IMR-90 (cell line): ENCODE data around the gene MEGF11. TPM values are rescaled to one million over a fixed set of nuclear protein-coding genes. Genes with fewer than 3 reads are reported as not detected.

Experiments
- ATAC-seq: fragments of 200-7000 bp; cut with Tn5 transposase; 2 replicates; pipeline ENCODE4 v1.9.1; 2020; ENCODE audit warnings: low read depth, mild to moderate bottlenecking, moderate library complexity
- BruUV-seq: library from RNA; stranded (reverse); fragments of 400-500 nt; replicated peaks from 2 replicates; lab custom pipeline; 2021; lab: Mats Ljungman, UMichigan
- CTCF ChIA-PET: fragments of 300-600 bp; formaldehyde crosslinking; extraction: SDS; loops from one replicate; lab custom pipeline; 2021; ENCODE audit warnings: antibody characterized with exemption; lab: Yijun Ruan, JAX
- POLR2A ChIA-PET: fragments of 300-600 bp; sonication (Branson Sonifier 250); formaldehyde crosslinking; loops from one replicate; lab custom pipeline; 2022; ENCODE audit warnings: antibody characterized with exemption; ENCODE audit not compliant: unreplicated experiment; lab: Charles Lee
- DNase-seq: peaks from one replicate; pipeline ENCODE4 v3.0.0; 2013
- H2AFZ ChIP-seq: replicated peaks from 2 replicates; pipeline ENCODE3; 2013; ENCODE audit warnings: low read length, mild to moderate bottlenecking; ENCODE audit not compliant: poor library complexity
- H2AK5ac ChIP-seq: 2 replicates; pipeline ENCODE4 v1.6.1; 2013; ENCODE audit warnings: low read depth, low read length, inconsistent platforms
- H2AK9ac ChIP-seq: replicated peaks from 2 replicates; pipeline ENCODE3; 2013; ENCODE audit warnings: mild to moderate bottlenecking, low read depth, low read length, moderate library complexity; ENCODE audit not compliant: poor library complexity
- H2BK120ac ChIP-seq: 2 replicates; pipeline ENCODE4 v1.6.1; 2013; ENCODE audit warnings: low read depth, low read length, inconsistent platforms
- H2BK15ac ChIP-seq: 3 replicates; pipeline ENCODE4 v1.6.1; 2013; ENCODE audit warnings: low read depth, low read length, inconsistent platforms
- H2BK20ac ChIP-seq: 2 replicates; pipeline ENCODE4 v1.6.1; 2013; ENCODE audit warnings: low read depth, mild to moderate bottlenecking, inconsistent platforms, low read length, moderate library complexity
- H2BK5ac ChIP-seq: 2 replicates; pipeline ENCODE4 v1.6.1; 2013; ENCODE audit warnings: mild to moderate bottlenecking, low read depth, low read length, inconsistent platforms; ENCODE audit not compliant: poor library complexity, severe bottlenecking
- H3K14ac ChIP-seq: replicated peaks from 2 replicates; pipeline ENCODE4 v1.6.1; 2013; ENCODE audit warnings: low read depth, low read length, inconsistent platforms
- H3K18ac ChIP-seq: 2 replicates; pipeline ENCODE4 v1.6.1; 2013; ENCODE audit warnings: low read depth, low read length, control low read depth
- H3K23ac ChIP-seq: 2 replicates; pipeline ENCODE4 v1.6.1; 2013; ENCODE audit warnings: low read depth, low read length, inconsistent platforms
- H3K27ac ChIP-seq: 2 replicates; pipeline ENCODE4 v1.5.1; 2013; ENCODE audit warnings: mild to moderate bottlenecking, control low read depth, low read length; ENCODE audit not compliant: insufficient read depth
- H3K27me3 ChIP-seq: 2 replicates; pipeline ENCODE4 v1.6.1; 2013; ENCODE audit warnings: low read length; ENCODE audit not compliant: control insufficient read depth, insufficient read depth
- H3K36me3 ChIP-seq: 2 replicates; pipeline ENCODE4 v1.6.1; 2013; ENCODE audit warnings: low read length, mixed read lengths; ENCODE audit not compliant: control insufficient read depth, insufficient read depth
- H3K4ac ChIP-seq: 2 replicates; pipeline ENCODE4 v1.6.1; 2013; ENCODE audit warnings: low read depth, low read length, inconsistent platforms
- H3K4me1 ChIP-seq: 2 replicates; pipeline ENCODE4 v1.6.1; 2013; ENCODE audit warnings: low read length, mixed read lengths; ENCODE audit not compliant: control insufficient read depth, insufficient read depth
- H3K4me2 ChIP-seq: 2 replicates; pipeline ENCODE4 v1.6.1; 2013; ENCODE audit warnings: low read depth, mild to moderate bottlenecking, control low read depth, low read length, moderate library complexity
- H3K4me3 ChIP-seq: 2 replicates; pipeline ENCODE4 v1.5.1; 2013; ENCODE audit warnings: low read depth, mild to moderate bottlenecking, control low read depth, low read length, moderate library complexity; ENCODE audit not compliant: insufficient read depth
- H3K56ac ChIP-seq: 2 replicates; pipeline ENCODE4 v1.6.1; 2013; ENCODE audit warnings: low read length, inconsistent platforms; ENCODE audit not compliant: insufficient read depth; ENCODE audit errors: extremely low read depth
- H3K79me1 ChIP-seq, 2 experiments: 2 replicates each; pipeline ENCODE4 v1.6.1; 2013; ENCODE audit warnings: low read length in 2 of 2, inconsistent platforms in 1 of 2, low read depth in 1 of 2
- H3K9ac ChIP-seq: 2 replicates; pipeline ENCODE4 v1.6.1; 2013; ENCODE audit warnings: low read depth, low read length, control low read depth
- H3K9me1 ChIP-seq: 2 replicates; pipeline ENCODE4 v1.6.1; 2013; ENCODE audit warnings: low read length, inconsistent platforms; ENCODE audit not compliant: insufficient read depth
- H3K9me3 ChIP-seq: 2 replicates; pipeline ENCODE4 v1.6.1; 2013; ENCODE audit warnings: low read length; ENCODE audit not compliant: control insufficient read depth, insufficient read depth
- H4K20me1 ChIP-seq: 2 replicates; pipeline ENCODE4 v1.6.1; 2013; ENCODE audit warnings: low read length, inconsistent platforms; ENCODE audit not compliant: insufficient read depth
- H4K5ac ChIP-seq: 2 replicates; pipeline ENCODE4 v1.6.1; 2013; ENCODE audit warnings: mild to moderate bottlenecking, low read depth, low read length, control low read depth
- H4K8ac ChIP-seq, 2 experiments: 2 replicates each; pipeline ENCODE4 v1.6.1; 2013; ENCODE audit warnings: low read depth in 2 of 2, low read length in 2 of 2, control low read depth in 1 of 2, inconsistent platforms in 1 of 2
- H4K91ac ChIP-seq: 2 replicates; pipeline ENCODE4 v1.6.1; 2013; ENCODE audit warnings: low read depth, low read length, inconsistent platforms; ENCODE audit not compliant: insufficient read depth
- BHLHE40 ChIP-seq: fragments of 150-350 bp; IDR thresholded peaks from 2 replicates; pipeline ENCODE4 v1.6.1; 2016; ENCODE audit warnings: mild to moderate bottlenecking, low read depth, low read length
- CHD1 ChIP-seq: IDR thresholded peaks from 2 replicates; pipeline ENCODE4 v1.6.1; 2012; ENCODE audit warnings: low read depth, low read length, improper control_type of control experiment
- ELK1 ChIP-seq: fragments of 150-350 bp; IDR thresholded peaks from 2 replicates; pipeline ENCODE4 v1.6.1; 2016; ENCODE audit warnings: low read depth, mild to moderate bottlenecking, low read length, moderate library complexity, borderline replicate concordance
- MAFK ChIP-seq: IDR thresholded peaks from 2 replicates; pipeline ENCODE4 v1.6.1; 2012; ENCODE audit warnings: low read depth, low read length, improper control_type of control experiment
- MAZ ChIP-seq: IDR thresholded peaks from 2 replicates; pipeline ENCODE4 v1.6.1; 2012; ENCODE audit warnings: low read depth, mild to moderate bottlenecking, low read length, improper control_type of control experiment, moderate library complexity, borderline replicate concordance
- MXI1 ChIP-seq: IDR thresholded peaks from 2 replicates; pipeline ENCODE4 v1.6.1; 2012; ENCODE audit warnings: low read depth, mild to moderate bottlenecking, low read length, moderate library complexity, borderline replicate concordance
- RFX5 ChIP-seq: IDR thresholded peaks from 2 replicates; pipeline ENCODE4 v1.8.0; 2012; ENCODE audit warnings: low read depth, mild to moderate bottlenecking, low read length, moderate library complexity
- SMC3 ChIP-seq: fragments of 150-350 bp; IDR thresholded peaks from 2 replicates; pipeline ENCODE4 v1.6.1; 2016; ENCODE audit warnings: low read depth, mild to moderate bottlenecking, antibody characterized with exemption, low read length, moderate library complexity
- WGBS, 2 experiments: methylation state at CpG; one replicate each; pipeline versions ENCODE4 v1.1.5 to v1.1.7; 2013; ENCODE audit warnings: missing lambda C conversion rate in 2 of 2; ENCODE audit not compliant: insufficient read length in 1 of 2; ENCODE audit errors: extremely low coverage in 2 of 2; 5-methylcytosine and 5-hydroxymethylcytosine counted together
- dilution Hi-C: fragments of 300-500 bp; cut with HindIII; formaldehyde crosslinking; loops from one replicate; pipeline ENCODE4 v1.14.3; 2018; ENCODE audit warnings: low sequenced_read_pairs; ENCODE audit not compliant: unreplicated experiment
- in situ Hi-C: fragments of 300-500 bp; cut with MboI; formaldehyde crosslinking; loops from 3 replicates; pipeline ENCODE4 v1.14.3; 2019; ENCODE audit warnings: low sequenced_read_pairs, inconsistent platforms, mixed read lengths
- intact Hi-C: fragments of 100-400 bp; cut with micrococcal nuclease; formaldehyde crosslinking; loops from 2 replicates; pipeline ENCODE4 v1.10.0; 2022
- polyA plus RNA-seq, 3 experiments: library from polyadenylated mRNA; depleted of rRNA; stranded (reverse); fragments of >200 nt; gene quantifications; 2 replicates each; pipeline ENCODE4 v1.2.3, GENCODE V29; 2012; ENCODE audit warnings: low replicate concordance in 1 of 3
- total RNA-seq: library from RNA; depleted of rRNA; stranded (reverse); fragments of >200 nt; gene quantifications from 2 replicates; pipeline ENCODE4 v1.2.3, GENCODE V29; 2012

The MEGF11 gene
- total and polyA plus RNA-seq, 2 of the 4 experiments (the other 2 are of a cell fraction) = not detected

DNA sequence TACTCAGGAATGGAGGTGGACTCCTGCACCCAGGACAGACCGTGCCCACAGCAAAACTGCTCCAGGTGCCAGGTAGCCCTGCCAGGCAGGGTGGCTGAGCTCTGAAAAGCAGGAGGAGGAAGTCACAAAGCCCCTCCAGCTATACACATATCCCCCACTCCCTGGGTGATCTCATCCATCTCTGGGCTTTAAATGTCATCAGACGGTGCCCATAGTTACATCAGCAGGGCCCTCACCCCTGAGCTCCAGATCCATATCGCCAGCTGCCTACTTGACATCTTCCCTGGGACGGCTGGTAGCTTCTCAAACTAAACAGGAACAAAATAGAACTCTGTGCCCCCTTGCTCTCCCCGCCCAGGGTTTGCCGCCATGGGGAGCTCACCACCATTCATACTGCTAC is 87.7 kb downstream of the MEGF11 start:
- H3K27ac ChIP-seq = no peak overlapping the region
- no TSS peak for BruUV-seq
- no peak overlapping the region for H2AFZ ChIP-seq
- H4K8ac ChIP-seq = no peak overlapping the region
- no peak overlapping the region for H4K91ac ChIP-seq
- dilution Hi-C loops (no loop called here), intact Hi-C loops (no loop called here), in situ Hi-C loops (no loop called here)
- no peak overlapping the region for H2BK120ac ChIP-seq
- POLR2A ChIA-PET = no interaction called here
- TF ChIP-seq MAFK = no peak
- no peak for TF ChIP-seq RFX5
- TF ChIP-seq MXI1 = no peak
- TF ChIP-seq MAZ = no peak
- no peak for TF ChIP-seq ELK1
- no peak for TF ChIP-seq SMC3
- no peak for TF ChIP-seq CHD1
- TF ChIP-seq BHLHE40 = no peak
- H4K5ac ChIP-seq = no peak overlapping the region
- H3K14ac ChIP-seq = no peak overlapping the region
- H3K9ac ChIP-seq = no peak overlapping the region
- DNase-seq (no peak), ATAC-seq (no peak)
- no peak overlapping the region for H2BK15ac ChIP-seq
- H4K20me1 ChIP-seq = no peaks in the 10 kb centered on the region
- no peak overlapping the region for H3K23ac ChIP-seq
- no peak overlapping the region for H3K18ac ChIP-seq
- H3K56ac ChIP-seq = no peak overlapping the region
- no peak overlapping the region for H3K4ac ChIP-seq
- H3K4me3 ChIP-seq = no peak overlapping the region
- H3K36me3 ChIP-seq = no peaks in the 10 kb centered on the region
- no peak overlapping the region for H2BK5ac ChIP-seq
- H2AK5ac ChIP-seq = no peak overlapping the region
- no peaks in the 10 kb centered on the region for H3K79me1 ChIP-seq
- no peak overlapping the region for H3K4me2 ChIP-seq
- H2BK20ac ChIP-seq = no peak overlapping the region
- H3K27me3 ChIP-seq = peaks cover 48% of the 10 kb centered on the region
- 51% methylated on average over 3 of the region's 6 CpGs; no CpG with 5 or more reads in 1 of the 2 experiments for WGBS, 2 experiments
- H3K4me1 ChIP-seq = no peaks in the 10 kb centered on the region
- 0 out of 2 replicates have a peak, but pooled peaks cover 2% of the 10 kb centered on the region for H3K9me1 ChIP-seq
- H3K9me3 ChIP-seq = no peaks in the 10 kb centered on the region
- CTCF ChIA-PET = no interaction called here
- H2AK9ac ChIP-seq = no peak overlapping the region
